Activated T-helper 1 cell treated with anti-CD3 and anti-CD28 coated beads, Interleukin-12 subunit alpha, Interleukin-12 subunit beta, Interleukin-2, Interleukin-4 antibody, amounts not matched to agents 30 ng/mL and 10 ng/mL and 1 ng/mL, durations not matched to agents 14 hours and 24 hours and 36 hours (primary cell): ENCODE results near the gene RERG. TPM values are rescaled to one million over a fixed set of nuclear protein-coding genes. Genes with fewer than 3 reads are reported as not detected.

Experiments used
- DNase-seq: peaks from one replicate; pipeline ENCODE4 v3.0.0; 2021; ENCODE audit warnings: low spot score
- H3K27ac Mint-ChIP-seq: one replicate; pipeline ENCODE4 v1.8.0; 2021; ENCODE audit warnings: mild to moderate bottlenecking, mixed read lengths
- H3K27me3 Mint-ChIP-seq: one replicate; pipeline ENCODE4 v1.8.0; 2022; ENCODE audit warnings: mild to moderate bottlenecking, moderate library complexity, mixed read lengths; ENCODE audit not compliant: insufficient read depth
- H3K36me3 Mint-ChIP-seq: one replicate; pipeline ENCODE4 v1.8.0; 2021; ENCODE audit warnings: low read depth, mixed read lengths
- H3K4me1 Mint-ChIP-seq: one replicate; pipeline ENCODE4 v1.8.0; 2021; ENCODE audit warnings: low read depth, mixed read lengths
- H3K4me3 Mint-ChIP-seq: one replicate; pipeline ENCODE4 v1.8.0; 2021; ENCODE audit warnings: mild to moderate bottlenecking, moderate library complexity, mixed read lengths
- H3K9me3 Mint-ChIP-seq: one replicate; pipeline ENCODE4 v1.8.0; 2021; ENCODE audit warnings: mixed read lengths
- intact Hi-C: fragments of 100-400 bp; cut with micrococcal nuclease; formaldehyde crosslinking; loops from one replicate; pipeline ENCODE4 v1.15.1; 2024
- total RNA-seq: library from RNA; stranded (reverse); gene quantifications from 2 replicates; pipeline ENCODE4 v1.2.3, GENCODE V29; 2022

Gene RERG
- total RNA-seq, 1 donor from 2014 or later = not detected

DNA sequence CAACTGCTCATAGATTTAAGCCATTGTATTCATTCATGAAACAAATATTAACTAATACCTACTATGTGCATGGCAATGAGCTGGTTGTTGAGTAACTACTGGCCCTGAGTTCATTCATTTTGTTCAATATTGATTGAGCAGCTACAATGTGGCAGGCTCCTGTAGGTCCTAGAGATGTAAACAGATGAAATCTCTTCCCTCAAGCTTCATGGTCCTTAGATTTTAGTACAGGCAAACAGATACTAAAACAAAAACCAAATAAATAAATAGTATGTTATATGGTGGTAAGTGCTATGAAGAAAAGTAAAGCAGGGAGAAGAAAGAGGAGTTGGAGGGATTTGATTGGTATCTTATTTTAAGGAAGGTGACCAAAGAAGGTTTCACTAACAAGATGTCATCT lies 77.8 kb downstream of the RERG start:
- DNase-seq = no peak
- Mint-ChIP-seq H3K27me3 (peaks cover 21% of the 10 kb centered on the region), H3K9me3 (no peaks in the 10 kb centered on the region), H3K36me3 (no peaks in the 10 kb centered on the region), H3K27ac (no peak overlapping the region), H3K4me3 (no peak overlapping the region), H3K4me1 (no peaks in the 10 kb centered on the region)
- intact Hi-C loops = no loop called here

GRCh38 chr12:15142711-15143110 lies 78.5 kb downstream of the RERG start:
- H3K9me3 Mint-ChIP-seq = no peaks in the 10 kb centered on the region
- H3K4me1 Mint-ChIP-seq = no peaks in the 10 kb centered on the region
- H3K27ac Mint-ChIP-seq = no peak overlapping the region
- H3K27me3 Mint-ChIP-seq = peaks cover 21% of the 10 kb centered on the region
- H3K4me3 Mint-ChIP-seq = no peak overlapping the region
- DNase-seq = no peak
- H3K36me3 Mint-ChIP-seq = no peaks in the 10 kb centered on the region
- intact Hi-C loops = no loop called here

- no peaks in the 10 kb centered on the region for H3K9me3 Mint-ChIP-seq
- no peak overlapping the region for H3K4me3 Mint-ChIP-seq
- H3K27me3 Mint-ChIP-seq = peaks cover 7% of the 10 kb centered on the region
- intact Hi-C loops = no loop called here
- no peaks in the 10 kb centered on the region for H3K36me3 Mint-ChIP-seq
- no peak for DNase-seq
- no peak overlapping the region for H3K27ac Mint-ChIP-seq
- no peaks in the 10 kb centered on the region for H3K4me1 Mint-ChIP-seq
Observed at GRCh38 chr12:15131431-15131830, 89.8 kb downstream of the RERG start.

- H3K36me3 Mint-ChIP-seq = no peaks in the 10 kb centered on the region
- H3K4me1 Mint-ChIP-seq = no peaks in the 10 kb centered on the region
- H3K9me3 Mint-ChIP-seq = no peaks in the 10 kb centered on the region
- no peak overlapping the region for H3K4me3 Mint-ChIP-seq
- no peak for DNase-seq
- peaks cover 7% of the 10 kb centered on the region for H3K27me3 Mint-ChIP-seq
- intact Hi-C loops = no loop called here
- H3K27ac Mint-ChIP-seq = no peak overlapping the region
Observed at GRCh38 chr12:15130541-15130940, 90.7 kb downstream of the RERG start.

DNA sequence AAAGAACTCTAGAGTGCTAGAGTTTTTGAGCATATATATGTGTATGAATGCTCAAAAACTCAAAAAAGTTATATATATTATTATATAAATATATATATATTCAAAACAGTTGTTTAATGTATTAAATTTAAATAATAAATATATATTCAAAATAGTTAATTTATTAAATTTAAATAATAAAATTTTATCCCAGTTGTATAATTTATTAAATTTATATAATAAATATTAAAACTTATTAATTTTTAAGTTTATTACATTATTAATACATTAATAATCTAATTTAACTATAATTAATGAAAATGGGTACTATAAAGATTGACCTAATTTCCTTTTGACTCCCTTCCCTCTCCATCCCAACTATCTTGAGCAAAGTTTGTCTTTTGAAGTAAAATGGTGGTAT lies 97.8 kb downstream of the RERG start:
- peaks cover 5% of the 10 kb centered on the region for H3K27me3 Mint-ChIP-seq
- no peak for DNase-seq
- H3K27ac Mint-ChIP-seq = no peak overlapping the region
- no peaks in the 10 kb centered on the region for H3K4me1 Mint-ChIP-seq
- intact Hi-C loops = no loop called here
- H3K36me3 Mint-ChIP-seq = no peaks in the 10 kb centered on the region
- H3K4me3 Mint-ChIP-seq = no peak overlapping the region
- no peaks in the 10 kb centered on the region for H3K9me3 Mint-ChIP-seq

DNA sequence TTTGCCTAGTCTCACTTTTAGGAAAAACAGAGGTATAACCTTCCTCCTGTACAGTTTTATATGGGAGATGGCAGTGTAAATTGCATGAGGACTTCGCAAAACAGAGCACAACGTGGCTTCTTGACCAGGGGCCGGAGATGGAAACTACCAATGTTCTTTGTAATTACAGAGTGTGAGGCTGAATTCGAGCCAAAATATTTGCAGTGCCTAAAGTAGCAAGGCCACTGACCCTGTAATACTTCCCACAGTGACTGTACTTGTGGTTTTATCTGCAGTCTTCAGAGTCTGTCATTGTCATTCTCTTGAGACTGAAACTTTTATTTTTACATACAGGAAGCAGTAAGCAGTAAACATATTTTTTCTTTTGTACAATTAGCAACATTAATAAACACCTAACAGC lies 98.9 kb downstream of the RERG start:
- H3K27me3 Mint-ChIP-seq = peaks cover 6% of the 10 kb centered on the region
- no peak overlapping the region for H3K27ac Mint-ChIP-seq
- no peak overlapping the region for H3K4me3 Mint-ChIP-seq
- no peak for DNase-seq
- intact Hi-C loops = no loop called here
- no peaks in the 10 kb centered on the region for H3K9me3 Mint-ChIP-seq
- no peaks in the 10 kb centered on the region for H3K4me1 Mint-ChIP-seq
- H3K36me3 Mint-ChIP-seq = no peaks in the 10 kb centered on the region

- Mint-ChIP-seq H3K27ac (no peak overlapping the region), H3K9me3 (no peaks in the 10 kb centered on the region), H3K36me3 (no peaks in the 10 kb centered on the region), H3K27me3 (peaks cover 8% of the 10 kb centered on the region), H3K4me3 (no peak overlapping the region), H3K4me1 (no peaks in the 10 kb centered on the region)
- DNase-seq = no peak
- intact Hi-C loops = no loop called here
Observed at GRCh38 chr12:15118955-15119354, 102.3 kb downstream of the RERG start.

DNA sequence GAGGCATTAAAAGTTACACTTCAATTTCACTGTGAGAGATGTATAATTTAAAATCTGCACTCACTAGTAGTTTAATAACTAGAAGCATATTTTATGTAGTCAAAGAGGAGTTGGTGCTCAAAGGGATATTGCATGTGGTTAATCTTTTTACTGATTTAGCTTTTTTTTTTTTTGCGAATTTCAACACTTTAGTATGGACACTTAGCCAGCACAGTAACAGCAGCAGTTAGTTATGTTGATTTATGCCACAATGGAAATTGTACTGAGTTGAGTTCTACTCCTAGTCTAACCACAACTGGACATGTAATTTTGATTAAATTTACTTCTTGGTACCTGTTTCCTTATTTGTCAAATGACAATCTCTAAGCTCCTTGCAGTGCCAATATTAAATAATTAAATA lies 104.2 kb downstream of the RERG start:
- Mint-ChIP-seq H3K27me3 (peaks cover 8% of the 10 kb centered on the region), H3K4me3 (no peak overlapping the region), H3K9me3 (no peaks in the 10 kb centered on the region), H3K36me3 (no peaks in the 10 kb centered on the region), H3K4me1 (no peaks in the 10 kb centered on the region), H3K27ac (no peak overlapping the region)
- no peak for DNase-seq
- intact Hi-C loops = no loop called here

DNA sequence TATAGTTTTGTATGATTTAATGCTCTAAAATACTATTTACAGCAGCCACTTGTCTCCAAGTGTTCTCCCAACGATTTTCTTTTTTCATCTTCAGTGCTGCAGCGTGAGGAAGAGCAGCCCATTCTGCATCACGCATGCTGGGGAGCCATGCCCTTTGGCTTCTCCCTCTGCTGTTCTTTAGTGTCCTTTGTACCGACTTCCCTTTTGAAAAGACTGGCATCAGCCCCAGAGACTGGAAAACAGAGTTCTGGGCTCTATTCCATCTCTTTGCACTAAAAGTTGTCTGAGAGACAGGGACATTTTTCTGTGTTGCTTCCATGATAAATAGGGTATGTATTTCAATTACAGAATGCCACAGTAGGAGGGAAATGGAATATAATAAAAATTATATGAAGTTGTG lies 105.1 kb downstream of the RERG start:
- DNase-seq = no peak
- no peaks in the 10 kb centered on the region for H3K9me3 Mint-ChIP-seq
- no peak overlapping the region for H3K27ac Mint-ChIP-seq
- intact Hi-C loops = no loop called here
- H3K27me3 Mint-ChIP-seq = peaks cover 8% of the 10 kb centered on the region
- H3K4me3 Mint-ChIP-seq = no peak overlapping the region
- no peaks in the 10 kb centered on the region for H3K36me3 Mint-ChIP-seq
- no peaks in the 10 kb centered on the region for H3K4me1 Mint-ChIP-seq

- Mint-ChIP-seq H3K9me3 (no peaks in the 10 kb centered on the region), H3K4me3 (no peak overlapping the region), H3K27me3 (peaks cover 8% of the 10 kb centered on the region), H3K27ac (no peak overlapping the region), H3K4me1 (no peaks in the 10 kb centered on the region), H3K36me3 (no peaks in the 10 kb centered on the region)
- intact Hi-C loops = no loop called here
- no peak for DNase-seq
Observed at GRCh38 chr12:15115434-15115833, 105.8 kb downstream of the RERG start.

- Mint-ChIP-seq H3K4me3 (no peak overlapping the region), H3K4me1 (no peaks in the 10 kb centered on the region), H3K9me3 (no peaks in the 10 kb centered on the region), H3K27me3 (peaks cover 5% of the 10 kb centered on the region), H3K27ac (no peak overlapping the region), H3K36me3 (no peaks in the 10 kb centered on the region)
- DNase-seq = no peak
- intact Hi-C loops = no loop called here
Observed at GRCh38 chr12:15114501-15114900, 106.7 kb downstream of the RERG start.

DNA sequence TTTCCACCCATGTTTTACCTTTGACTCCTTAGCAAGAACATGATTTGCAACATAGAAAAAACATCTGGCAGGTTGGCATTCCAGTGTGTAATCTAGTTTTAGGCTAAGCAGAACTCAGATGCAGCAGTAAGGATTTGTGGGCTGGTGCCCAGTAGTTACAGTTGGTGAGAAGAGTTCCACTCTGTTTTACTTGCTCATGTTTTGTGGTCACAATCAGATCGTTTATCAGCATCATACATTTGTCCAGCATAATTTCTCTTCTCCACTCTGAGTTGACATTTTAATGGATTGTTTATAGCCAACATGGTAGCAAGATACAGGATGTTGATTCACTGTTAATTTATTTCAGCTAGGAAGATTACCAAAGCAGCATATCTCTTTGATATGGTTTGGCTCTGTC lies 128.4 kb downstream of the RERG start:
- H3K27me3 Mint-ChIP-seq = peaks cover 1% of the 10 kb centered on the region
- no peak overlapping the region for H3K27ac Mint-ChIP-seq
- H3K4me1 Mint-ChIP-seq = no peaks in the 10 kb centered on the region
- DNase-seq = no peak
- H3K36me3 Mint-ChIP-seq = no peaks in the 10 kb centered on the region
- intact Hi-C loops = no loop called here
- no peaks in the 10 kb centered on the region for H3K9me3 Mint-ChIP-seq
- H3K4me3 Mint-ChIP-seq = no peak overlapping the region

DNA sequence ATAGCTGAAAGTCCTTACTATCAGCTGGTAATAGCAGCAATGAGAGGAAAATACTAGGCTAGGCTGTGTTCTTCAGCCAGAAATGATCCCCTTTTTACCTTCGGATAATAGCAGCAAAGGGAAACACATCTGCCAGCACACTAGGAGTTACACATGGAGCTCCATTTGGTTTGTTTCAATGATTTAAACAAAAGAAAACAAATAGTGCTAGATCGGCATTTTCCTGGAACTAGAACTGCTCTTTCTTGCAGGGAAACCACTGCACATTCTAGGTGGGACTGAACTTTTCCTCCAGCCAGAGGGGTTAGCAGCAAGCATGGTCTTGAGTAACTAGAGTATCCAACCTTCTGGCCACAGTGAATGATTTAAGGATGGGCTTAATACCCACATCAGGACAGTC lies 130.8 kb downstream of the RERG start:
- no peak for DNase-seq
- H3K36me3 Mint-ChIP-seq = no peaks in the 10 kb centered on the region
- no peaks in the 10 kb centered on the region for H3K4me1 Mint-ChIP-seq
- H3K27ac Mint-ChIP-seq = no peak overlapping the region
- intact Hi-C loops = no loop called here
- no peaks in the 10 kb centered on the region for H3K27me3 Mint-ChIP-seq
- H3K9me3 Mint-ChIP-seq = no peaks in the 10 kb centered on the region
- no peak overlapping the region for H3K4me3 Mint-ChIP-seq

DNA sequence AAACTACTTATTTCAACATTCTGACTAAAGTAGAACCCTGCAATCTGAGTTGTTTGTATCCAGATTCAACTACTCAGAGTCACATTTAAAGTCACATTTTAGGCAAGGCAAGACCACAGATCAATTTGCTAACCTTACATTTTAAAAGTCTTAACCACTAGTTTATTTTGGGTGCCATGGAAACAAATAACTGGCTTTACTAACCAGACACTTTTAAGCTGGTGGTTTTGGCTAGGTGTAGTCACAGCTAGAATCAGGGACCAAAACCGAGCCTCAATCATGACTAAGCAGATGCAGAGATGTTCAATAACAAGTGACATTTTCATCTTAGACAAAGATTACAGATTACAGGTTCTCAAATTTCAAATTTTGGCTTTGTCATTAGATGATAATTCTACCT lies 133.1 kb downstream of the RERG start:
- H3K4me1 Mint-ChIP-seq = no peaks in the 10 kb centered on the region
- H3K27me3 Mint-ChIP-seq = peaks cover 4% of the 10 kb centered on the region
- H3K27ac Mint-ChIP-seq = no peak overlapping the region
- no peaks in the 10 kb centered on the region for H3K9me3 Mint-ChIP-seq
- H3K4me3 Mint-ChIP-seq = no peak overlapping the region
- H3K36me3 Mint-ChIP-seq = no peaks in the 10 kb centered on the region
- DNase-seq = no peak
- intact Hi-C loops = no loop called here
